Tibial nerve (tissue), 4 donors: Measurements from ENCODE around the gene PHACTR1. TPM values are rescaled to one million over a fixed set of nuclear protein-coding genes. Genes with fewer than 3 reads are reported as not detected.

Experiments used
- DNase-seq, 2 donors: peaks; one replicate each; pipeline ENCODE4 v3.0.0-alpha.2; 2019; ENCODE audit warnings: low spot score in 2 of 2
- H3K27ac ChIP-seq, 4 donors: fragments of 200-600 bp; sonication (generic) in 3 of 4; one replicate each; pipeline ENCODE4 v1.5.1; 2017 to 2019; ENCODE audit warnings: mild to moderate bottlenecking in 1 of 4
- H3K27me3 ChIP-seq, 2 donors: fragments of 200-600 bp; sonication (generic) in 1 of 2; one replicate each; pipeline versions ENCODE4 v1.5.1 to v1.6.0; 2017 to 2019
- H3K36me3 ChIP-seq, 3 donors: fragments of 200-600 bp; sonication (generic); one replicate each; pipeline ENCODE4 v1.5.1; 2018 to 2019
- H3K4me1 ChIP-seq, 4 donors: fragments of 200-600 bp; sonication (generic) in 3 of 4; one replicate each; pipeline ENCODE4 v1.5.1; 2017 to 2019
- H3K4me3 ChIP-seq, 4 donors: fragments of 200-600 bp; sonication (generic) in 3 of 4; one replicate each; pipeline ENCODE4 v1.5.1; 2017 to 2019; ENCODE audit warnings: mild to moderate bottlenecking in 1 of 4, moderate library complexity in 1 of 4
- H3K9me3 ChIP-seq, 4 donors: fragments of 200-600 bp; sonication (generic) in 3 of 4; one replicate each; pipeline ENCODE4 v1.5.1; 2017 to 2019
- EP300 ChIP-seq, 2 donors: sonication (generic); formaldehyde crosslinking; IDR thresholded peaks; one replicate each; pipeline ENCODE4 v1.6.1; 2017; ENCODE audit warnings: antibody characterized with exemption in 2 of 2, mild to moderate bottlenecking in 1 of 2
- POLR2A ChIP-seq, 2 donors: fragments of 450-650 bp; IDR thresholded peaks; one replicate each; pipeline ENCODE4 v1.6.1; 2017; ENCODE audit warnings: antibody characterized with exemption in 2 of 2, mild to moderate bottlenecking in 2 of 2, moderate library complexity in 2 of 2
- WGBS, 2 donors: methylation state at CpG; one replicate each; pipeline ENCODE4 v1.1.5; 2018; 5-methylcytosine and 5-hydroxymethylcytosine counted together
- total RNA-seq, 4 donors: library from RNA; depleted of rRNA; stranded (reverse); fragments of >200 nt; gene quantifications; one replicate each; pipeline ENCODE4 v1.1.0, GENCODE V29; 2016
- TF ChIP-seq, protein P1 (sequence below), 5 experiments: fragments of 200-600 bp in 3 of 5; fragments of 450-650 bp in 2 of 5; sonication (generic) in 3 of 5; IDR thresholded peaks; one replicate each; pipeline ENCODE4 v1.5.1; 2016 to 2019; ENCODE audit warnings: antibody characterized with exemption in 5 of 5, mild to moderate bottlenecking in 3 of 5, moderate library complexity in 2 of 5

Gene PHACTR1
- 1 to 10 TPM; 1.5 to 2.7 (median 1.6) TPM for total RNA-seq

DNA sequence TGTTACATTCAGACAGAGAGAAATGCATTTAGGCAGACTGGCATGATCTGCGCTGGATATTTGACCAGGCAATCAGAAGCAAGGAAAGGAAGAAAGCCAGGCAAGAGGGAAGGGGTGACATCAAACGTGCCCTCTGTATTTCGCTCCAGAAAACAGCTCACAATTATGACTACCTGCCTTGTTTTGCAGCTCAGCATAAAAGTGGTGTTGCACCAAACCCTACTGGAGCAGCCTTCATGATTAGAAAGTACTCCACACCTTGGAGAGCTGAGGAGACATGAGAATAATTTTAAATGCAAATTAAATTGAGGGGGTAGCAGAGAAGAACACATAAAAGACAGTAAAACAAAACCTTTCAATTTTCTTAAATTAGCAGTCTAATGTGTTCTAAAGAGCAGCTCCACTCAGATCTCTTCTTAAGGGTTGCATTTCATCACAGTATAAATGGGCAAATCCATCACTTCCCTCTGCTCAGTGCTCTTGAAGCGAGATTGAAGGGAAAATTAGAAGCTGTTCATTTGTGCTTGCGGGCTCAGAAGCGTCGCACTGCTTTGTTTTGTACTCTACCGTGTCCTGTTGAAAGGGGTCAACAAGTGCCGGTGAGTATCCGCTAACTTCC is at the start of gene PHACTR1:
Gene PHACTR1, plus strand, starts transcription at position 470 of the 619 bp plus-strand sequence.
- no peak within 1 kb of the TSS for H3K27ac ChIP-seq
- no peaks in the 10 kb centered on the region for H3K4me1 ChIP-seq
- no peak for DNase-seq
- H3K27me3 ChIP-seq: peaks cover 0 to 25% of the 10 kb centered on the region in 2 donors
- TF ChIP-seq, protein P1, sequence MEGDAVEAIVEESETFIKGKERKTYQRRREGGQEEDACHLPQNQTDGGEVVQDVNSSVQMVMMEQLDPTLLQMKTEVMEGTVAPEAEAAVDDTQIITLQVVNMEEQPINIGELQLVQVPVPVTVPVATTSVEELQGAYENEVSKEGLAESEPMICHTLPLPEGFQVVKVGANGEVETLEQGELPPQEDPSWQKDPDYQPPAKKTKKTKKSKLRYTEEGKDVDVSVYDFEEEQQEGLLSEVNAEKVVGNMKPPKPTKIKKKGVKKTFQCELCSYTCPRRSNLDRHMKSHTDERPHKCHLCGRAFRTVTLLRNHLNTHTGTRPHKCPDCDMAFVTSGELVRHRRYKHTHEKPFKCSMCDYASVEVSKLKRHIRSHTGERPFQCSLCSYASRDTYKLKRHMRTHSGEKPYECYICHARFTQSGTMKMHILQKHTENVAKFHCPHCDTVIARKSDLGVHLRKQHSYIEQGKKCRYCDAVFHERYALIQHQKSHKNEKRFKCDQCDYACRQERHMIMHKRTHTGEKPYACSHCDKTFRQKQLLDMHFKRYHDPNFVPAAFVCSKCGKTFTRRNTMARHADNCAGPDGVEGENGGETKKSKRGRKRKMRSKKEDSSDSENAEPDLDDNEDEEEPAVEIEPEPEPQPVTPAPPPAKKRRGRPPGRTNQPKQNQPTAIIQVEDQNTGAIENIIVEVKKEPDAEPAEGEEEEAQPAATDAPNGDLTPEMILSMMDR (IDR thresholded peaks at IDR 0.05): no peak
- TF ChIP-seq POLR2A (IDR thresholded peaks at IDR 0.05) (no peak), EP300 (IDR thresholded peaks at IDR 0.05) (no peak)
- WGBS, 2 donors: 73 to 74% methylated on average over 10 of the region's 10 CpGs
- no peaks in the 10 kb centered on the region for H3K9me3 ChIP-seq
- H3K4me3 ChIP-seq: no peak within 1 kb of the TSS
- no peaks in the 10 kb centered on the region for H3K36me3 ChIP-seq

DNA sequence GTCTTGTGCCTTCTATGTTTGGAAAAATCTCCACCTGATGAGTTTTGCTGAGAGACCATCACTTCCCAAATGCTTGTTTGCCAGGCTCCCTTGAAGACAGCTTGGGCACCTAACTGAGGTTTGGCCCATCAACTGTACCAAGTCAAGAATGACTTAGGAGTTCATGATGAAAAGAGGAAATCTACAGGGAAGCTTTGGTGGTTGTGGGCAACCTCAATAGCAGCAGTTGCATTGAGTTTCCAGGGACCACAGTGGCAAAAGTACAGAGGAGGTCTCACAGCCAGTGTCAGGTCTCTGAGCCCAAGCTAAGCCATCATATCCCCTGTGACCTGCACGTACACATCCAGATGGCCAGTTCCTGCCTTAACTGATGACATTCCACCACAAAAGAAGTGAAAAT is 49.7 kb upstream of the PHACTR1 start:
- H3K27me3 ChIP-seq: no peaks in the 10 kb centered on the region
- no peak overlapping the region for H3K27ac ChIP-seq
- WGBS, 2 donors: 29 to 53% methylated on average over 1 of the region's 1 CpG
- no peak for TF ChIP-seq EP300 (IDR thresholded peaks at IDR 0.05)
- no peaks in the 10 kb centered on the region for H3K9me3 ChIP-seq
- H3K4me3 ChIP-seq: no peak overlapping the region
- DNase-seq: no peak
- no peaks in the 10 kb centered on the region for H3K36me3 ChIP-seq
- H3K4me1 ChIP-seq: no peaks in the 10 kb centered on the region

DNA sequence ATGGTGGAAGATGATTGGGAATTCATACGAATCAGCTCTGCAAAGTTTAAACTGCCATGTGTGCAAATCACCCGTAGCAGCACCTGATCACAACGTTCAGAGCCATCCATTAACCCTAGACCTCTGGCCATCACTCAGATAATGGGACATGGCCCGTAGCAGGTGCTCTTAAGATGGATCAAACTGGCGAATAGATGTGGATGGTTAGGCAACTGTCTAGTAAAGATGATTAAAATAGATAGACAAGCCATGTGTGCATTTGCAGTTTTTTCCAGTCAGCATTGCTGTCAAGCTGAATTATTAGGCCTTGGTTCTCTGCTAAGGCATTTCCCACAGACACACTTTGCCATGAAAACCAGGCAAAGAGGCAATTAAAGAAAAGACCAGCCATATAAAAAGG is 40.6 kb upstream of the PHACTR1 start:
- 79 to 82% methylated on average over 5 of the region's 5 CpGs for WGBS, 2 donors
- TF ChIP-seq POLR2A (IDR thresholded peaks at IDR 0.05) (no peak), EP300 (IDR thresholded peaks at IDR 0.05) (no peak)
- TF ChIP-seq, protein P1 (IDR thresholded peaks at IDR 0.05): no peak
- no peaks in the 10 kb centered on the region for H3K9me3 ChIP-seq
- no peaks in the 10 kb centered on the region for H3K36me3 ChIP-seq
- no peak overlapping the region for H3K27ac ChIP-seq
- no peak overlapping the region for H3K4me3 ChIP-seq
- H3K4me1 ChIP-seq: no peaks in the 10 kb centered on the region
- no peak for DNase-seq
- H3K27me3 ChIP-seq: no peaks in the 10 kb centered on the region

DNA sequence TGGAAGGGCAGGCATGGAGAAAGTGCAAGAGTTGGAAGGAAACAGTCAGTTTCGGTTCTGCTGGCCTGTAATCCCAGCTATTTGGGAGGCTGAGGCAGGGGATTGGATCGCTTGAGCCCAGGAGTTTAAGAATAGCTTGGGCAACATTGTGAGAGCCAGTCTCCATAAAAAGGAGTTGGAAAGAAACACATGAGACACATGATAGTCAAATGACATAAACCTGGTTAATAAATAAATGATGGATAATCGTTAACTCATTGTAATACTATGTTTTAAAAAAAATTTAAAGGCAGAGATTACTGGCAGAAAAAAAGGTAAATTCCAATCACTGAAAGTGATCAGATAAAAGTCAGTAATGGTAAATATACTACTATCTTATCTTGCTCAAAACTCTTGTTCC is 37.2 kb upstream of the PHACTR1 start:
- no peaks in the 10 kb centered on the region for H3K27me3 ChIP-seq
- no peaks in the 10 kb centered on the region for H3K4me1 ChIP-seq
- H3K4me3 ChIP-seq: no peak overlapping the region
- no peak overlapping the region for H3K27ac ChIP-seq
- no peaks in the 10 kb centered on the region for H3K36me3 ChIP-seq
- TF ChIP-seq, protein P1 (IDR thresholded peaks at IDR 0.05): no peak
- TF ChIP-seq POLR2A (IDR thresholded peaks at IDR 0.05) (no peak), EP300 (IDR thresholded peaks at IDR 0.05) (no peak)
- no peaks in the 10 kb centered on the region for H3K9me3 ChIP-seq
- no peak for DNase-seq
- 78 to 85% methylated on average over 3 of the region's 3 CpGs for WGBS, 2 donors

DNA sequence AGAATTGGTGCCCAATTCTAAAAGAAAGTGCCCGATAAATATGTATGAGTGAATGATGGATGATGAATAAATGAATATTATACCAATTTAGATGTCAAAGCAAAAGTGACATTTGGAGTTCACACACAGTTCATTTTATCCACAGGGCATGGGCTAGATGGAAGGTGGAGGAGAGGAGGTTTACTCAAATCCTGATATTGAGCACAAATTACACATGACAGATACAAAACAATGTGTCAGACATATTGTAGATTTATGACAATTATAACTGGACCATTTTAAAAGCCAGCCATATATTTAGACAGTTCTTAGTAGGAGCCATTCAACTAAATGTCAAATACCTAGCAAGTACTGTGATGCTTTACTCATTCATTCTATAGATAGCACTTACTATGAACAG is 23.4 kb upstream of the PHACTR1 start:
- 98% methylated on average over 1 of the region's 1 CpG for WGBS, 2 donors
- no peaks in the 10 kb centered on the region for H3K9me3 ChIP-seq
- no peak overlapping the region for H3K4me3 ChIP-seq
- H3K4me1 ChIP-seq: no peaks in the 10 kb centered on the region
- H3K27ac ChIP-seq: no peak overlapping the region
- no peaks in the 10 kb centered on the region for H3K27me3 ChIP-seq
- no peak for TF ChIP-seq POLR2A (IDR thresholded peaks at IDR 0.05)
- TF ChIP-seq, protein P1 (IDR thresholded peaks at IDR 0.05): no peak
- no peak for TF ChIP-seq EP300 (IDR thresholded peaks at IDR 0.05)
- H3K36me3 ChIP-seq: no peaks in the 10 kb centered on the region
- no peak for DNase-seq

DNA sequence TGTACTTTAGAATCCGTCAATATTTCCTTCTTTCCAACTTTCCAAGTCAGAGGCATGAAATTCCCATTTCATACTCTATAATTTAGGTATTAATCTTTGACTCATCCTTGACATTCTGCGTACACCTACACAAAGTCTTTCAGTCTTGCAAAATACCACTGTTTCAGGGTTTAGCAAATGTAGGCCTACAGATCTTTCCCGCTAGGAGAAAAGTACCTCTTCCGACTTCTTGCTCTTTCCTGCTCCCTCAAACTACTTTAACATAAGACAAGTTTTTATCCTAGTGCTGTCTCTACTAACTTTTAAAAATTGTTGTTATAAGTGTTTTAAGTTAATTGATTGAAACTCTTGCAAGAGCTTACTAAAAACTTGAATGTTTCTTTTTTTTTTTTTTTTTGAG is 18.3 kb upstream of the PHACTR1 start:
- Histone ChIP-seq H3K27me3 (no peaks in the 10 kb centered on the region), H3K4me3 (no peak overlapping the region), H3K27ac (no peak overlapping the region), H3K9me3 (no peaks in the 10 kb centered on the region), H3K4me1 (no peaks in the 10 kb centered on the region), H3K36me3 (no peaks in the 10 kb centered on the region)
- no peak for DNase-seq
- WGBS, 2 donors: 91 to 94% methylated on average over 4 of the region's 4 CpGs
- TF ChIP-seq, protein P1 (IDR thresholded peaks at IDR 0.05): no peak
- TF ChIP-seq POLR2A (IDR thresholded peaks at IDR 0.05) (no peak), EP300 (IDR thresholded peaks at IDR 0.05) (no peak)
